ENCODE data around the gene KRTAP4-12. TPM values are rescaled to one million over a fixed set of nuclear protein-coding genes. Genes with fewer than 3 reads are reported as not detected.
"Not testable (repeated sequence)": the region's sequence is repeated elsewhere in the genome, so short reads cannot be mapped to it uniquely, and the experiment has no call there.

KRTAP4-12 gene
- total RNA-seq, 2 experiments from 2014 or later: not detected

GRCh38 chr17:41147531-41148204 lies 23.7 kb upstream of the KRTAP4-12 start:
- CTCF ChIA-PET: no interaction called here
- no peaks in the 10 kb centered on the region for H3K4me1 Mint-ChIP-seq (ENCODE audit: low read depth)
- intact Hi-C loops (cut with micrococcal nuclease): no loop called here
- DNase-seq: no peak
- peaks cover 9% of the 10 kb centered on the region for H3K9me3 Mint-ChIP-seq
- H3K36me3 Mint-ChIP-seq (ENCODE audit: low read depth): no peaks in the 10 kb centered on the region
- H3K27me3 Mint-ChIP-seq (ENCODE audit: low read depth): no peaks in the 10 kb centered on the region
- no peak overlapping the region for H3K4me3 Mint-ChIP-seq
- no peak overlapping the region for H3K27ac Mint-ChIP-seq

- no peaks in the 10 kb centered on the region for H3K4me1 Mint-ChIP-seq (ENCODE audit: low read depth)
- H3K36me3 Mint-ChIP-seq (ENCODE audit: low read depth): no peaks in the 10 kb centered on the region
- H3K27me3 Mint-ChIP-seq (ENCODE audit: low read depth): no peaks in the 10 kb centered on the region
- CTCF ChIA-PET: no interaction called here
- DNase-seq: no peak
- H3K4me3 Mint-ChIP-seq: no peak overlapping the region
- intact Hi-C loops (cut with micrococcal nuclease): no loop called here
- H3K9me3 Mint-ChIP-seq: peaks cover 17% of the 10 kb centered on the region
- H3K27ac Mint-ChIP-seq: no peak overlapping the region
Measured at GRCh38 chr17:41145261-41145660, 21.3 kb upstream of the KRTAP4-12 start.

GRCh38 chr17:41144846-41145245 lies 20.9 kb upstream of the KRTAP4-12 start:
- Mint-ChIP-seq H3K27ac (no peak overlapping the region), H3K4me1 (ENCODE audit: low read depth) (no peaks in the 10 kb centered on the region), H3K4me3 (no peak overlapping the region), H3K9me3 (peaks cover 17% of the 10 kb centered on the region), H3K27me3 (ENCODE audit: low read depth) (no peaks in the 10 kb centered on the region), H3K36me3 (ENCODE audit: low read depth) (no peaks in the 10 kb centered on the region)
- intact Hi-C loops (cut with micrococcal nuclease): no loop called here
- CTCF ChIA-PET: no interaction called here
- no peak for DNase-seq

GRCh38 chr17:41141361-41141760 lies 17.4 kb upstream of the KRTAP4-12 start:
- intact Hi-C loops (cut with micrococcal nuclease): no loop called here
- DNase-seq: no peak
- CTCF ChIA-PET: no interaction called here
- H3K4me3 Mint-ChIP-seq: no peak overlapping the region
- H3K27me3 Mint-ChIP-seq (ENCODE audit: low read depth): no peaks in the 10 kb centered on the region
- H3K27ac Mint-ChIP-seq: no peak overlapping the region
- no peaks in the 10 kb centered on the region for H3K4me1 Mint-ChIP-seq (ENCODE audit: low read depth)
- no peaks in the 10 kb centered on the region for H3K36me3 Mint-ChIP-seq (ENCODE audit: low read depth)
- H3K9me3 Mint-ChIP-seq: peaks cover 23% of the 10 kb centered on the region

- no peak within 1 kb of the TSS for H3K4me3 Mint-ChIP-seq
- H3K27me3 Mint-ChIP-seq (ENCODE audit: low read depth): no peaks in the 10 kb centered on the region
- intact Hi-C loops (cut with micrococcal nuclease): no loop called here
- no peak within 1 kb of the TSS for H3K27ac Mint-ChIP-seq
- CTCF ChIA-PET: no interaction called here
- no peaks in the 10 kb centered on the region for H3K36me3 Mint-ChIP-seq (ENCODE audit: low read depth)
- DNase-seq: no peak
- peaks cover 23% of the 10 kb centered on the region for H3K9me3 Mint-ChIP-seq
- no peaks in the 10 kb centered on the region for H3K4me1 Mint-ChIP-seq (ENCODE audit: low read depth)
Measured at GRCh38 chr17:41140360-41141131, 16.6 kb upstream of the KRTAP4-12 start, which contains the start of gene KRTAP4-6. Gene KRTAP4-6 (minus strand): TSS chr17:41140544. CDS start chr17:41140487, 57 bp downstream.

GRCh38 chr17:41139865-41140264 lies 15.9 kb upstream of the KRTAP4-12 start:
- CTCF ChIA-PET; H3K4me1 Mint-ChIP-seq (ENCODE audit: low read depth); DNase-seq; H3K4me3 Mint-ChIP-seq; H3K27ac Mint-ChIP-seq; H3K27me3 Mint-ChIP-seq (ENCODE audit: low read depth); H3K36me3 Mint-ChIP-seq (ENCODE audit: low read depth); intact Hi-C loops (cut with micrococcal nuclease): not testable (repeated sequence)
- H3K9me3 Mint-ChIP-seq: peaks cover 23% of the 10 kb centered on the region

- H3K4me1 Mint-ChIP-seq (ENCODE audit: low read depth): peaks cover 21% of the 10 kb centered on the region
- H3K36me3 Mint-ChIP-seq (ENCODE audit: low read depth): no peaks in the 10 kb centered on the region
- H3K4me3 Mint-ChIP-seq: no peak overlapping the region
- no peak overlapping the region for H3K27ac Mint-ChIP-seq
- intact Hi-C loops (cut with micrococcal nuclease): no loop called here
- no peaks in the 10 kb centered on the region for H3K27me3 Mint-ChIP-seq (ENCODE audit: low read depth)
- no peak for DNase-seq
- H3K9me3 Mint-ChIP-seq: peaks cover 4% of the 10 kb centered on the region
- CTCF ChIA-PET: interaction anchor here (1.3 kb wide), 1 partner anchor 188 kb away, joined by 3 read pairs; no protein-coding TSS in a partner anchor
Measured at GRCh38 chr17:41133880-41134735, 10.1 kb upstream of the KRTAP4-12 start.

- Mint-ChIP-seq H3K9me3 (peaks cover 1% of the 10 kb centered on the region), H3K27me3 (ENCODE audit: low read depth) (no peaks in the 10 kb centered on the region), H3K27ac (no peak overlapping the region), H3K36me3 (ENCODE audit: low read depth) (no peaks in the 10 kb centered on the region), H3K4me1 (ENCODE audit: low read depth) (peaks cover 21% of the 10 kb centered on the region), H3K4me3 (no peak overlapping the region)
- intact Hi-C loops (cut with micrococcal nuclease): no loop called here
- no peak for DNase-seq
- CTCF ChIA-PET: no interaction called here
Measured at GRCh38 chr17:41131979-41132378, 8.0 kb upstream of the KRTAP4-12 start.

GRCh38 chr17:41127371-41127770 lies 3.4 kb upstream of the KRTAP4-12 start:
- DNase-seq: no peak
- no peak overlapping the region for H3K4me3 Mint-ChIP-seq
- peaks cover 46% of the 10 kb centered on the region for H3K4me1 Mint-ChIP-seq (ENCODE audit: low read depth)
- CTCF ChIA-PET: no interaction called here
- peaks cover 1% of the 10 kb centered on the region for H3K9me3 Mint-ChIP-seq
- H3K27me3 Mint-ChIP-seq (ENCODE audit: low read depth): no peaks in the 10 kb centered on the region
- H3K36me3 Mint-ChIP-seq (ENCODE audit: low read depth): no peaks in the 10 kb centered on the region
- intact Hi-C loops (cut with micrococcal nuclease): loop anchor here (10.0 kb wide), 1 partner anchor 367 kb away; no protein-coding TSS in a partner anchor
- H3K27ac Mint-ChIP-seq: no peak overlapping the region

GRCh38 chr17:41126412-41126811 lies 2.4 kb upstream of the KRTAP4-12 start:
- Mint-ChIP-seq H3K27ac (no peak overlapping the region), H3K27me3 (ENCODE audit: low read depth) (no peaks in the 10 kb centered on the region), H3K4me1 (ENCODE audit: low read depth) (peaks cover 42% of the 10 kb centered on the region), H3K36me3 (ENCODE audit: low read depth) (no peaks in the 10 kb centered on the region), H3K4me3 (no peak overlapping the region), H3K9me3 (peaks cover 6% of the 10 kb centered on the region)
- DNase-seq: no peak
- intact Hi-C loops (cut with micrococcal nuclease): loop anchor here (10.0 kb wide), 1 partner anchor 368 kb away; no protein-coding TSS in a partner anchor
- CTCF ChIA-PET: no interaction called here

GRCh38 chr17:41125064-41125463 lies 1.1 kb upstream of the KRTAP4-12 start:
- no peaks in the 10 kb centered on the region for H3K27me3 Mint-ChIP-seq (ENCODE audit: low read depth)
- peaks cover 6% of the 10 kb centered on the region for H3K9me3 Mint-ChIP-seq
- intact Hi-C loops (cut with micrococcal nuclease): loop anchor here (10.0 kb wide), 1 partner anchor 370 kb away; no protein-coding TSS in a partner anchor
- no peak overlapping the region for H3K27ac Mint-ChIP-seq
- H3K4me1 Mint-ChIP-seq (ENCODE audit: low read depth): peaks cover 47% of the 10 kb centered on the region
- no peaks in the 10 kb centered on the region for H3K36me3 Mint-ChIP-seq (ENCODE audit: low read depth)
- no peak for DNase-seq
- H3K4me3 Mint-ChIP-seq: no peak overlapping the region
- CTCF ChIA-PET: no interaction called here

GRCh38 chr17:41123292-41123990 lies 541 bp downstream of the KRTAP4-12 start:
- H3K36me3 Mint-ChIP-seq (ENCODE audit: low read depth); CTCF ChIA-PET; H3K9me3 Mint-ChIP-seq; H3K27me3 Mint-ChIP-seq (ENCODE audit: low read depth); DNase-seq; H3K27ac Mint-ChIP-seq: not testable (repeated sequence)
- intact Hi-C loops (cut with micrococcal nuclease): loop anchor here (10.0 kb wide), 1 partner anchor 371 kb away; no protein-coding TSS in a partner anchor
- H3K4me1 Mint-ChIP-seq (ENCODE audit: low read depth): peaks cover 52% of the 10 kb centered on the region
- peak overlapping the region; percentile 8 for H3K4me3 Mint-ChIP-seq

All from activated naive CD4-positive, alpha-beta T cell treated with anti-CD3 and anti-CD28 coated beads for 36 hours (primary cell).